K562 (cell line): ENCODE measurements around the gene MOB3B. TPM values are rescaled to one million over a fixed set of nuclear protein-coding genes. Genes with fewer than 3 reads are reported as not detected.

ENCODE experiments used
- ATAC-seq: fragments of 200-7000 bp; cut with Tn5 transposase; 3 replicates; pipeline ENCODE4 v1.9.1; 2020; ENCODE audit warnings: moderate library complexity
- BruUV-seq: library from RNA; stranded (reverse); fragments of 400-500 nt; replicated peaks from 2 replicates; lab custom pipeline; 2021; lab: Mats Ljungman, UMichigan
- CTCF ChIA-PET: fragments of 300-600 bp; formaldehyde crosslinking; extraction: SDS; loops from one replicate; lab custom pipeline; 2021; ENCODE audit warnings: low intra/inter-chr PET ratio; lab: Yijun Ruan, JAX
- POLR2A ChIA-PET: fragments of 300-600, 350-650 bp; sonication (Branson Sonifier 250); formaldehyde crosslinking; extraction: SDS; loops from one replicate; lab custom pipeline; 2021; ENCODE audit warnings: antibody characterized with exemption, inconsistent platforms; lab: Yijun Ruan, JAX
- DNase-seq, 4 experiments: peaks; one replicate each; pipeline versions ENCODE4 v3.0.0 to v3.0.0-alpha.2; 2011 to 2018; ENCODE audit warnings: low spot score in 3 of 4, mixed read lengths in 3 of 4; ENCODE audit errors: extremely low read depth in 1 of 4
- FAIRE-seq: peaks from 2 replicates; lab custom pipeline; 2011; peaks lifted over from hg19 to GRCh38; lab: Jason Lieb, UNC
- H2AFZ ChIP-seq: 2 replicates; pipeline ENCODE4 v1.6.0; 2011; ENCODE audit warnings: low read depth, low read length, control low read depth, inconsistent platforms
- H3K27ac ChIP-seq: fragments of 200-600 bp; 3 replicates; pipeline ENCODE4 v1.8.0; 2011; ENCODE audit warnings: low read depth, mild to moderate bottlenecking, control low read depth, inconsistent platforms, low read length, moderate library complexity, mixed read lengths; ENCODE audit errors: extremely low read depth
- H3K27me3 ChIP-seq, 2 experiments: fragments of 300-600 bp in 1 of 2; 2 replicates in 1 of 2; 3 replicates in 1 of 2; pipeline versions ENCODE4 v1.6.0 to v1.8.0; 2011; ENCODE audit warnings: inconsistent platforms in 2 of 2, low read length in 2 of 2, mild to moderate bottlenecking in 1 of 2, mixed read lengths in 1 of 2, moderate library complexity in 1 of 2; ENCODE audit not compliant: control insufficient read depth in 2 of 2, insufficient read depth in 2 of 2
- H3K36me3 ChIP-seq: fragments of 300-600 bp; 3 replicates; pipeline ENCODE4 v1.8.0; 2011; ENCODE audit warnings: mild to moderate bottlenecking, low read length, inconsistent platforms; ENCODE audit not compliant: control insufficient read depth, insufficient read depth
- H3K4me1 ChIP-seq, 2 experiments: fragments of 200-600 bp in 1 of 2; replicated peaks in 1 of 2; 2 replicates in 1 of 2; 3 replicates in 1 of 2; pipeline versions ENCODE4 v1.5.1 to v1.8.0; 2011; ENCODE audit warnings: inconsistent platforms in 2 of 2, low read length in 2 of 2, mild to moderate bottlenecking in 1 of 2, mixed read lengths in 1 of 2, moderate library complexity in 1 of 2; ENCODE audit not compliant: control insufficient read depth in 2 of 2, insufficient read depth in 2 of 2
- H3K4me2 ChIP-seq: 2 replicates; pipeline ENCODE4 v1.6.1; 2011; ENCODE audit warnings: low read length, control low read depth, inconsistent platforms, mixed read lengths; ENCODE audit not compliant: insufficient read depth
- H3K4me3 ChIP-seq: fragments of 200-600 bp; sonication (generic), shearing (Covaris generic); 2 replicates; pipeline ENCODE4 v1.5.1; 2016; ENCODE audit warnings: control low read depth, inconsistent platforms
- H3K79me2 ChIP-seq: fragments of 200-600 bp; 3 replicates; pipeline ENCODE4 v1.8.0; 2011; ENCODE audit warnings: low read length, inconsistent platforms; ENCODE audit not compliant: control insufficient read depth, insufficient read depth
- H3K9ac ChIP-seq, 2 experiments: 2 replicates each; pipeline versions ENCODE4 v1.6.0 to v1.6.1; 2011; ENCODE audit warnings: low read depth in 2 of 2, low read length in 2 of 2, control low read depth in 1 of 2, inconsistent platforms in 1 of 2, mild to moderate bottlenecking in 1 of 2, mixed read lengths in 1 of 2; ENCODE audit not compliant: insufficient read depth in 1 of 2
- H3K9me1 ChIP-seq: one replicate; pipeline ENCODE4 v1.6.0; 2011; ENCODE audit warnings: inconsistent platforms, mild to moderate bottlenecking, low read length, moderate library complexity; ENCODE audit not compliant: control insufficient read depth, insufficient read depth
- H3K9me3 ChIP-seq: replicated peaks from 2 replicates; pipeline ENCODE4 v1.5.1; 2011; ENCODE audit warnings: low read depth, low read length, inconsistent platforms; ENCODE audit not compliant: control insufficient read depth, insufficient read depth
- H4K20me1 ChIP-seq: replicated peaks from 2 replicates; pipeline ENCODE4 v1.6.1; 2011; ENCODE audit warnings: low read length, inconsistent platforms, mixed read lengths; ENCODE audit not compliant: control insufficient read depth, insufficient read depth
- CCAR2 ChIP-seq: fragments of 200-400 bp; formaldehyde crosslinking; IDR thresholded peaks from 2 replicates; pipeline ENCODE4 v1.6.1; 2017; ENCODE audit warnings: mild to moderate bottlenecking, low read depth, low read length
- JUND ChIP-seq, 2 experiments: IDR thresholded peaks; 2 replicates in 1 of 2; 3 replicates in 1 of 2; pipeline ENCODE4 v1.6.1; 2011; ENCODE audit warnings: borderline replicate concordance in 2 of 2, low read depth in 2 of 2, low read length in 2 of 2, improper control_type of control experiment in 1 of 2, missing biosample characterization in 1 of 2, missing genetic modification characterization in 1 of 2, missing genetic modification reagents in 1 of 2
- LCOR ChIP-seq: sonication (generic); formaldehyde crosslinking; IDR thresholded peaks from 2 replicates; pipeline ENCODE4 v1.8.0; 2022; ENCODE audit warnings: mild to moderate bottlenecking, missing genetic modification reagents
- MTA3 ChIP-seq: fragments of 450-650 bp; formaldehyde crosslinking; IDR thresholded peaks from 2 replicates; pipeline ENCODE4 v1.6.1; 2017; ENCODE audit warnings: mild to moderate bottlenecking, borderline replicate concordance
- NFIC ChIP-seq: fragments of 450-650 bp; IDR thresholded peaks from 2 replicates; pipeline ENCODE4 v1.6.1; 2017; ENCODE audit warnings: mild to moderate bottlenecking, inconsistent platforms
- RFX1 ChIP-seq: fragments of 450-650 bp; IDR thresholded peaks from 2 replicates; pipeline ENCODE4 v1.6.1; 2016; ENCODE audit warnings: mild to moderate bottlenecking, moderate library complexity
- SNRNP70 ChIP-seq: fragments of 200-400 bp; formaldehyde crosslinking; optimal IDR thresholded peaks from 2 replicates; pipeline ENCODE3; 2017; ENCODE audit warnings: low read depth, low read length
- SRF ChIP-seq, 2 experiments: fragments of 250-450, 450-650 bp in 1 of 2; sonication (Bioruptor Pico) in 1 of 2; sonication (generic) in 1 of 2; formaldehyde crosslinking; IDR thresholded peaks; 2 replicates each; pipeline versions ENCODE4 v1.5.0 to v1.5.1; 2020 to 2022; ENCODE audit warnings: mild to moderate bottlenecking in 1 of 2, missing genetic modification reagents in 1 of 2
- ZNF197 ChIP-seq: fragments of 200-800 bp; sonication (Bioruptor generic); IDR thresholded peaks from 2 replicates; pipeline ENCODE4 v1.6.1; 2016; ENCODE audit warnings: low read depth, missing genetic modification characterization, missing compliant biosample characterization
- WGBS: fragments of 100-300 bp; shearing (Covaris generic); methylation state at CpG from one replicate; pipeline ENCODE4 v1.1.6; 2016; ENCODE audit warnings: low coverage, mixed read lengths; ENCODE audit not compliant: insufficient coverage; ENCODE audit errors: missing lambda C conversion rate; 5-methylcytosine and 5-hydroxymethylcytosine counted together
- in situ Hi-C: fragments of 300-500 bp; cut with MboI; formaldehyde crosslinking; loops from 4 replicates; pipeline ENCODE4 v1.15.0; 2018; ENCODE audit warnings: inconsistent platforms, mixed read lengths
- intact Hi-C: fragments of 100-400 bp; cut with micrococcal nuclease; formaldehyde crosslinking; loops from 2 replicates; pipeline ENCODE4 v1.14.2; 2022
- polyA plus RNA-seq, 8 experiments: library from polyadenylated mRNA; depleted of rRNA in 4 of 8; stranded (reverse) in 5 of 8; unstranded in 3 of 8; fragments of >200 nt; fragmentation: Nextera tagmentation in 2 of 8; fragmentation: Illumina TruSeq in 1 of 8; extraction: Ambion mirVana in 2 of 8; extraction: Trizol in 1 of 8; gene quantifications; 2 replicates each; pipeline versions ENCODE4 v1.2.1 to v1.2.3, GENCODE V29; 2011 to 2014; ENCODE audit warnings: inconsistent platforms in 1 of 8, missing spikeins in 1 of 8
- total RNA-seq, 7 experiments: library from RNA; depleted of rRNA in 6 of 7; stranded (reverse); fragments of >200 nt in 6 of 7; fragmentation: Illumina TruSeq in 2 of 7; extraction: Trizol in 2 of 7; gene quantifications; 2 replicates each; pipeline versions ENCODE4 v1.2.1 to v1.2.3, GENCODE V29; 2011 to 2021; ENCODE audit warnings: low replicate concordance in 1 of 7
- TF ChIP-seq, protein P1 (sequence below): fragments of 250-450 bp; sonication (Bioruptor Pico); IDR thresholded peaks from 2 replicates; pipeline ENCODE4 v1.8.0; 2021; ENCODE audit warnings: moderate library complexity, mild to moderate bottlenecking, inconsistent platforms

Gene MOB3B
- total and polyA plus RNA-seq, 9 of the 15 experiments (the other 6 are each of a cell fraction or from before 2014, with no cell fraction given), result 3.6 to 12.8 (median 7.2) TPM

GRCh38 chr9:27331393-27331792 lies 198.2 kb downstream of the MOB3B start:
- FAIRE-seq (no peak), ATAC-seq (no peak), DNase-seq (no peak)
- Histone ChIP-seq H3K27ac (no peak overlapping the region), H3K9me3 (no peaks in the 10 kb centered on the region), H3K9ac (no peak overlapping the region), H2AFZ (no peak overlapping the region), H4K20me1 (no peaks in the 10 kb centered on the region), H3K27me3 (no peaks in the 10 kb centered on the region), H3K4me2 (no peak overlapping the region), H3K36me3 (no peaks in the 10 kb centered on the region), H3K9me1 (no peaks in the 10 kb centered on the region), H3K79me2 (no peaks in the 10 kb centered on the region), H3K4me3 (no peak overlapping the region), H3K4me1 (no peaks in the 10 kb centered on the region; a peak in 1 of 5 replicates)
- CTCF ChIA-PET, result no interaction called here
- TF ChIP-seq SNRNP70 (no peak), NFIC (peak; percentile 64)
- intact Hi-C loops, result loop anchor here (10.0 kb wide), 1 partner anchor 113 kb away; no protein-coding TSS in a partner anchor
- BruUV-seq, result no TSS peak
- in situ Hi-C loops, result no loop called here
- no CpG with 5 or more reads among the region's 4 CpGs for WGBS
- POLR2A ChIA-PET, result no interaction called here

GRCh38 chr9:27329291-27329690 lies 200.3 kb downstream of the MOB3B start:
- intact Hi-C loops, result no loop called here
- WGBS, result 100% methylated on average over 6 of the region's 9 CpGs
- ATAC-seq, result no peak
- H3K27ac ChIP-seq, result no peak overlapping the region
- BruUV-seq, result no TSS peak
- no peaks in the 10 kb centered on the region for H4K20me1 ChIP-seq
- H3K4me3 ChIP-seq, result no peak overlapping the region
- peak in 1 of 4 experiments; percentile 5 for DNase-seq
- no peak overlapping the region for H3K9ac ChIP-seq
- CTCF ChIA-PET, result no interaction called here
- no peaks in the 10 kb centered on the region for H3K36me3 ChIP-seq
- H2AFZ ChIP-seq, result no peak overlapping the region
- TF ChIP-seq JUND (IDR thresholded peaks at IDR 0.05; ENCODE audit: borderline replicate concordance, low read depth, low read length), result no peak
- no peak for TF ChIP-seq JUND (tag; IDR thresholded peaks at IDR 0.05; ENCODE audit: borderline replicate concordance, low read depth, low read length)
- no peak for TF ChIP-seq MTA3
- TF ChIP-seq, protein P1, sequence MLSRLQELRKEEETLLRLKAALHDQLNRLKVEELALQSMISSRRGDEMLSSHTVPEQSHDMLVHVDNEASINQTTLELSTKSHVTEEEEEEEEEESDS, result no peak
- TF ChIP-seq CCAR2, result no peak
- TF ChIP-seq ZNF197, result no peak
- TF ChIP-seq RFX1, result peak; percentile 53
- no peak for TF ChIP-seq LCOR (CRISPR knock-in tag)
- TF ChIP-seq SRF (CRISPR knock-in tag; IDR thresholded peaks at IDR 0.05), result no peak
- TF ChIP-seq, all 486 proteins: peak for 1
- Histone ChIP-seq H3K27me3 (no peaks in the 10 kb centered on the region), H3K9me3 (no peaks in the 10 kb centered on the region), H3K79me2 (no peaks in the 10 kb centered on the region), H3K4me1 (no peaks in the 10 kb centered on the region; a peak in 1 of 5 replicates), H3K4me2 (no peak overlapping the region), H3K9me1 (no peaks in the 10 kb centered on the region)
- in situ Hi-C loops, result no loop called here
- POLR2A ChIA-PET, result interaction anchor here (0.6 to 1.2 kb wide), 2 partner anchors 31 to 202 kb away, joined by 3 read pairs; no protein-coding TSS in a partner anchor
- no peak for FAIRE-seq
